Measurements from ENCODE around the gene JAK3. TPM values are rescaled to one million over a fixed set of nuclear protein-coding genes. Genes with fewer than 3 reads are reported as not detected.

Gene JAK3
- total RNA-seq, 1 experiment from 2014 or later = not detected

- intact Hi-C loops (cut with micrococcal nuclease; ENCODE audit: unreplicated experiment) = loop anchor here (2.0 kb wide), 1 partner anchor 61 kb away; the partner anchor contains the start of gene CCDC124
- peaks cover 3% of the 10 kb centered on the region for H3K36me3 Mint-ChIP-seq (ENCODE audit: insufficient read depth, unreplicated experiment)
- CTCF ChIA-PET = interaction anchor here (0.6 to 4.7 kb wide), 2 partner anchors 58 to 60 kb away, joined by 3 to 51 read pairs; partner anchors contain the start of gene CCDC124
- no peak within 1 kb of the TSS for H3K27ac Mint-ChIP-seq (ENCODE audit: unreplicated experiment)
- BruUV-seq (replicated peaks) = no TSS peak
- H3K27me3 Mint-ChIP-seq (ENCODE audit: unreplicated experiment) = peaks cover 12% of the 10 kb centered on the region
- H3K4me1 Mint-ChIP-seq (ENCODE audit: low read depth, unreplicated experiment) = no peaks in the 10 kb centered on the region
- H3K4me3 Mint-ChIP-seq (ENCODE audit: low read depth, unreplicated experiment) = no peak within 1 kb of the TSS
- H3K9me3 Mint-ChIP-seq (ENCODE audit: low read depth, unreplicated experiment) = no peaks in the 10 kb centered on the region
- no peak for DNase-seq
- no peak for TF ChIP-seq CTCF (IDR thresholded peaks at IDR 0.05; ENCODE audit: unreplicated experiment)
Measured at GRCh38 chr19:17871878-17872250, 24.1 kb upstream of the JAK3 start, which contains the start of gene SLC5A5. Gene SLC5A5 (plus strand): TSS chr19:17871945. CDS start chr19:17872320, 375 bp downstream.

- H3K4me3 Mint-ChIP-seq (ENCODE audit: low read depth, unreplicated experiment) = no peak overlapping the region
- CTCF ChIA-PET = interaction anchor here (0.6 to 4.7 kb wide), 2 partner anchors 58 to 61 kb away, joined by 3 to 51 read pairs; partner anchors contain the start of gene CCDC124
- peaks cover 9% of the 10 kb centered on the region for H3K36me3 Mint-ChIP-seq (ENCODE audit: insufficient read depth, unreplicated experiment)
- intact Hi-C loops (cut with micrococcal nuclease; ENCODE audit: unreplicated experiment) = loop anchor here (2.0 kb wide), 1 partner anchor 62 kb away; the partner anchor contains the start of gene CCDC124
- no peak for DNase-seq
- H3K27ac Mint-ChIP-seq (ENCODE audit: unreplicated experiment) = no peak overlapping the region
- no peaks in the 10 kb centered on the region for H3K4me1 Mint-ChIP-seq (ENCODE audit: low read depth, unreplicated experiment)
- BruUV-seq (replicated peaks) = no TSS peak
- H3K9me3 Mint-ChIP-seq (ENCODE audit: low read depth, unreplicated experiment) = no peaks in the 10 kb centered on the region
- peaks cover 12% of the 10 kb centered on the region for H3K27me3 Mint-ChIP-seq (ENCODE audit: unreplicated experiment)
- no peak for TF ChIP-seq CTCF (IDR thresholded peaks at IDR 0.05; ENCODE audit: unreplicated experiment)
Measured at GRCh38 chr19:17871032-17871877, 23.5 kb upstream of the JAK3 start.

- Mint-ChIP-seq H3K9me3 (ENCODE audit: low read depth, unreplicated experiment) (no peaks in the 10 kb centered on the region), H3K36me3 (ENCODE audit: insufficient read depth, unreplicated experiment) (peaks cover 30% of the 10 kb centered on the region), H3K27ac (ENCODE audit: unreplicated experiment) (no peak overlapping the region), H3K27me3 (ENCODE audit: unreplicated experiment) (peaks cover 2% of the 10 kb centered on the region), H3K4me3 (ENCODE audit: low read depth, unreplicated experiment) (no peak overlapping the region), H3K4me1 (ENCODE audit: low read depth, unreplicated experiment) (no peaks in the 10 kb centered on the region)
- CTCF ChIA-PET = interaction anchor here (4.7 kb wide), 1 partner anchor 63 kb away, joined by 51 read pairs; the partner anchor contains the start of gene CCDC124
- BruUV-seq (replicated peaks) = no TSS peak
- DNase-seq = no peak
- no peak for TF ChIP-seq CTCF (IDR thresholded peaks at IDR 0.05; ENCODE audit: unreplicated experiment)
- intact Hi-C loops (cut with micrococcal nuclease; ENCODE audit: unreplicated experiment) = no loop called here
Measured at GRCh38 chr19:17869114-17869608, 21.4 kb upstream of the JAK3 start.

- Mint-ChIP-seq H3K36me3 (ENCODE audit: insufficient read depth, unreplicated experiment) (peaks cover 34% of the 10 kb centered on the region), H3K4me3 (ENCODE audit: low read depth, unreplicated experiment) (no peak overlapping the region), H3K9me3 (ENCODE audit: low read depth, unreplicated experiment) (no peaks in the 10 kb centered on the region), H3K27me3 (ENCODE audit: unreplicated experiment) (no peaks in the 10 kb centered on the region), H3K27ac (ENCODE audit: unreplicated experiment) (no peak overlapping the region), H3K4me1 (ENCODE audit: low read depth, unreplicated experiment) (no peaks in the 10 kb centered on the region)
- no peak for DNase-seq
- intact Hi-C loops (cut with micrococcal nuclease; ENCODE audit: unreplicated experiment) = no loop called here
- no peak for TF ChIP-seq CTCF (IDR thresholded peaks at IDR 0.05; ENCODE audit: unreplicated experiment)
- BruUV-seq (replicated peaks) = no TSS peak
- CTCF ChIA-PET = interaction anchor here (4.7 kb wide), 1 partner anchor 64 kb away, joined by 51 read pairs; the partner anchor contains the start of gene CCDC124
Measured at GRCh38 chr19:17868669-17869068, 20.9 kb upstream of the JAK3 start.
